Chondrocyte (in vitro differentiated cells): ENCODE measurements around the gene PPP1R2. TPM values are rescaled to one million over a fixed set of nuclear protein-coding genes. Genes with fewer than 3 reads are reported as not detected.
"Not testable (repeated sequence)": the region's sequence is repeated elsewhere in the genome, so short reads cannot be mapped to it uniquely, and the experiment has no call there.

Experiments
- DNase-seq: peaks from one replicate; pipeline ENCODE4 v3.0.0; 2021; ENCODE audit warnings: mixed read lengths, low spot score
- H3K27ac Mint-ChIP-seq: one replicate; pipeline ENCODE4 v1.8.0; 2021; ENCODE audit warnings: mild to moderate bottlenecking, moderate library complexity, mixed read lengths; ENCODE audit not compliant: unreplicated experiment
- H3K27me3 Mint-ChIP-seq: 2 replicates; pipeline ENCODE4 v1.8.0; 2021; ENCODE audit warnings: low read depth, mixed read lengths
- H3K36me3 Mint-ChIP-seq: 2 replicates; pipeline ENCODE4 v1.8.0; 2021; ENCODE audit warnings: low read depth, mixed read lengths
- H3K4me1 Mint-ChIP-seq: 2 replicates; pipeline ENCODE4 v1.8.0; 2021; ENCODE audit warnings: low read depth, mild to moderate bottlenecking, mixed read lengths
- H3K4me3 Mint-ChIP-seq: one replicate; pipeline ENCODE4 v1.8.0; 2021; ENCODE audit warnings: mild to moderate bottlenecking, moderate library complexity, mixed read lengths; ENCODE audit not compliant: unreplicated experiment
- H3K9me3 Mint-ChIP-seq: 2 replicates; pipeline ENCODE4 v1.8.0; 2021; ENCODE audit warnings: low read depth, mixed read lengths
- total RNA-seq: library from RNA; stranded (reverse); gene quantifications from 3 replicates; pipeline ENCODE4 v1.2.1, GENCODE V29; 2021
- TF ChIP-seq, protein P1 (sequence below): fragments of 200-600 bp; sonication (generic); IDR thresholded peaks from 2 replicates; pipeline ENCODE4 v1.5.0; 2021; ENCODE audit warnings: antibody characterized with exemption, mild to moderate bottlenecking, moderate library complexity

PPP1R2 gene
- total RNA-seq, 1 donor from 2014 or later: 45.8 TPM

DNA sequence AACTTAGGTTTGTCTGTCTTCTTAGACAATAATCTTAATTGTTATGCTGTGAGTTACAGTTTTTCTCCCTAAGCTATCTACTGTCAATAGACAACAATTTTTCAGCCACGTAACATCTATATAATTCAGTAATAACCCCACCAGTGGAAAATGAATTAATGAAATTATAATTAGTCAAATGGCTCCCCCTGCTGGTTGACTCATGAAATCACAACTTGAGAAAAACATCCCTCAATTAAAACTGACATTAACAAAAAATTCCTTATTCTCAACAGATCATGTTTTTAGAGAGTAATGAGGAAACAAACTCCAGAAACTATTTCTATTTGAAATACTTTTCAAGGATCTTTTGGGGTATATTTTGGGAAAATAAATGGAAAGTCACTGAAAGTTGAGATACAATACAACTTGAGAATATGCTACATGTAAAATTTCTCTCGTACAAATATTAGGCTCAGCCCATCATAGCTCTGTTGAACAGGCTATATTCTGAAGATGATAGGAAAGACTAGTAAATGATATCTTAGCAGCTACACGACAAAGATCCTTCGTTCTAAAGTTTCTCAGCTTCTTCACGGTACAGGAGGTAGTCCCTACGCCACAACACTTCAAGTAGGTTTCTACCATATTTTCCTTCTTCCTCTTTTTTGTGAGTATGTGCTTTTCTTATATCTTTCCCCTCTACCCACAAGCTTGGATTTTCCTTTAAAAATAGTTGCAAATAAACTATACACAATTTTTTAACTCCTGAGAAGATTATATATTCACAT, 20.7 kb downstream of the PPP1R2 start:
- peaks cover 1% of the 10 kb centered on the region for H3K36me3 Mint-ChIP-seq
- H3K27ac Mint-ChIP-seq: no peak overlapping the region
- no peak overlapping the region for H3K4me3 Mint-ChIP-seq
- no peaks in the 10 kb centered on the region for H3K27me3 Mint-ChIP-seq
- no peaks in the 10 kb centered on the region for H3K9me3 Mint-ChIP-seq
- TF ChIP-seq, protein P1, sequence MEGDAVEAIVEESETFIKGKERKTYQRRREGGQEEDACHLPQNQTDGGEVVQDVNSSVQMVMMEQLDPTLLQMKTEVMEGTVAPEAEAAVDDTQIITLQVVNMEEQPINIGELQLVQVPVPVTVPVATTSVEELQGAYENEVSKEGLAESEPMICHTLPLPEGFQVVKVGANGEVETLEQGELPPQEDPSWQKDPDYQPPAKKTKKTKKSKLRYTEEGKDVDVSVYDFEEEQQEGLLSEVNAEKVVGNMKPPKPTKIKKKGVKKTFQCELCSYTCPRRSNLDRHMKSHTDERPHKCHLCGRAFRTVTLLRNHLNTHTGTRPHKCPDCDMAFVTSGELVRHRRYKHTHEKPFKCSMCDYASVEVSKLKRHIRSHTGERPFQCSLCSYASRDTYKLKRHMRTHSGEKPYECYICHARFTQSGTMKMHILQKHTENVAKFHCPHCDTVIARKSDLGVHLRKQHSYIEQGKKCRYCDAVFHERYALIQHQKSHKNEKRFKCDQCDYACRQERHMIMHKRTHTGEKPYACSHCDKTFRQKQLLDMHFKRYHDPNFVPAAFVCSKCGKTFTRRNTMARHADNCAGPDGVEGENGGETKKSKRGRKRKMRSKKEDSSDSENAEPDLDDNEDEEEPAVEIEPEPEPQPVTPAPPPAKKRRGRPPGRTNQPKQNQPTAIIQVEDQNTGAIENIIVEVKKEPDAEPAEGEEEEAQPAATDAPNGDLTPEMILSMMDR: peak; percentile 98
- H3K4me1 Mint-ChIP-seq: peaks cover 4% of the 10 kb centered on the region
- no peak for DNase-seq

DNA sequence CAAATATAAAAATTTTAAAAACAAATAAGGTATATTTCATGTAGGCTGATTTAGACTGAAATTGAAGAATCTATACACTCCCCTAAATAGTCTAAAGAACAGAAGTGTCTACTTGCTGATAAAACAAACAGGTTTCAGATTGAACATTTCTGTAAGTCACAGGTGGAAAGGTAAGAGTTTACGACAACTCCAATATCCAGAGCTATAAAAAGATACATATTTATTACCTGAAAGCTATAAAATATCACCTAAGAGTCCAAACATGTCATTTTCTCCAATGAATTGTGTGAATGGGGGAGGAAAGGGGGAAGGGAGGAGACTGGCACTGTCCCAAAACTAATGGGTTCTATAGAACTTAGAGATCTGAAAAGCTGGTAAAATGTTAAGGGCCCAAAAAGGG, 26.1 kb downstream of the PPP1R2 start:
- TF ChIP-seq, protein P1: no peak
- peaks cover 1% of the 10 kb centered on the region for H3K4me1 Mint-ChIP-seq
- H3K4me3 Mint-ChIP-seq: no peak overlapping the region
- no peaks in the 10 kb centered on the region for H3K27me3 Mint-ChIP-seq
- DNase-seq: no peak
- H3K9me3 Mint-ChIP-seq: no peaks in the 10 kb centered on the region
- H3K27ac Mint-ChIP-seq: no peak overlapping the region
- H3K36me3 Mint-ChIP-seq: peaks cover 18% of the 10 kb centered on the region

DNA sequence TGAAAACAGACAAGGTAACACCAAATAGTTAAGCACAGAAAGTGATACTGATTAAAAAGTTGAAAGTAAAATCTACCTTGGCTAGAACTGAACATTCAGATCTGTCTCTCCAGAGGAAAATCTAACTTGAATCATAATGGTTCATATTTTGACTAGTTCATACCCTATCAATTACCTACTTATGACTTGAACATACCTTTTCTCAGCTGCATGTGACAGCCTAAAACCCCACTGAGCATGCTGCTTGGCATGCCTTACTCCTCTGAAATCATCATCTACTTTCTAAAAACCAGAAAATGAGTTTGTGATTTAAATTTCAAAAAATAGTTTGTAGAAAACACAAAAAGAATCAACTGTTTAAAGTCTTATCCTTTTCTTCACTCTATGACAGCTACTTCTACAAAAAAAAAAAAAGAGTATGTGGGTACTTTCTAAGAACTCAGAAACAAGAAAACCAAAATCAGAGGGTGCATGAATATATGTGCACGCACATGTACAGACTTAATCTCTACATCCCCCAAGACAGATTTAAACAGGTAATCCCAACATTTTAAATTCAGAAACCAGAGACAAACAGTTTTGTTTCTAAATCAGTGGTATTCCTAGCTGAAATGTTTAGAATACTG, 28.4 kb downstream of the PPP1R2 start:
- H3K9me3 Mint-ChIP-seq, H3K27ac Mint-ChIP-seq, H3K4me3 Mint-ChIP-seq, H3K4me1 Mint-ChIP-seq, DNase-seq, H3K27me3 Mint-ChIP-seq: not testable (repeated sequence)
- peaks cover 20% of the 10 kb centered on the region for H3K36me3 Mint-ChIP-seq

DNA sequence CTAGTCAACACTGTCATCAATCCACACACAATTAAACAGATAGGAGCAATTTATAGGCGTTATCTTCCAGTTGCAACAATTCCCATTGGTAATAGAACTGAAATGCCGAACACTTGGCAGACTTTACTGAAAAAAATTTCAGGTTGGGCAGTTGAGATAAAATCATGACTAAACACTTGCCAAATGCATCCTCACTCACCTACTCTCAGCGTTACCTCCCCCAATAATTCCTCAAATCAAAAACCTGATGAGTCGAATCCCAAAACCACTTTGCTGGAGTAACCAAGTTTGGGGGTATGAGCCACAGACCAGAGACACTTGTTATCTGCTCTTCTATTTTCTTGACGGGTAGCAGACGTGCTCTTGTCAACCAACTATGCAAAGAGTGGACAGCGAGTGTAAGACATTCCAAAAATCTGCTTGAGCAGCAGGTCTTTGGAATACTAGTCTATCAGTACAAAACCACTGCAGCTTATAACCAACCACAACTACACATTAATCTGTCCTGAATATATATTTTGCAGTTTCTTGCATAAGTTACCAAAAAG, 30.3 kb downstream of the PPP1R2 start:
- no peaks in the 10 kb centered on the region for H3K27me3 Mint-ChIP-seq
- no peak for DNase-seq
- H3K4me1 Mint-ChIP-seq: no peaks in the 10 kb centered on the region
- no peak overlapping the region for H3K27ac Mint-ChIP-seq
- no peak overlapping the region for H3K4me3 Mint-ChIP-seq
- H3K9me3 Mint-ChIP-seq: no peaks in the 10 kb centered on the region
- peaks cover 21% of the 10 kb centered on the region for H3K36me3 Mint-ChIP-seq
- TF ChIP-seq, protein P1: no peak

DNA sequence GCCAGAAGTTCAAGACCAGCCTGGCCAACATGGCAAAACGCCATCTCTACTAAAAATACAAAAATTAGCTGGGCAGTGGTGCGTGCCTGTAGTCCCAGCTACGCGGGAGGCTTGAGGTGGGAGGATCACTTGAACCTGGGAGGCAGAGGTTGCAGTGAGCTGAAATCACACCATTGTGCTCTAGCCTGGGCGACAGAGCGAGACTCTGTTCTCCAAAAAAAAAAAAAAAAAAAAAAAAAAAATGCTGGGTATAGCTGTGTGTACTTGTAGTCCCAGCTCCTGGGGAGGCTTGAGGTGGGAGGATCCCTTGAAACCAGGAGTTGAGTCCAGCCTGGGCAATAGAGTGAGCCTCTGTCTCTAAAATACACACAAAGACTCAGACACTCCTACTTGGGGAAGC, 32.0 kb downstream of the PPP1R2 start:
- DNase-seq: no peak
- Mint-ChIP-seq H3K4me3 (no peak overlapping the region), H3K27ac (no peak overlapping the region), H3K4me1 (no peaks in the 10 kb centered on the region), H3K9me3 (no peaks in the 10 kb centered on the region), H3K36me3 (peaks cover 20% of the 10 kb centered on the region), H3K27me3 (no peaks in the 10 kb centered on the region)
- TF ChIP-seq, protein P1: no peak
